SK-N-SH (cell line): ENCODE data around the gene RGL1.

Experiments used
- CHD2 ChIP-seq: fragments of 150-350 bp; IDR thresholded peaks from 2 replicates; pipeline ENCODE4 v1.6.1; 2018; ENCODE audit warnings: low read length; ENCODE audit not compliant: partially characterized antibody
- CTCF ChIP-seq: fragments of 200-600 bp; sonication (generic); IDR thresholded peaks from 2 replicates; pipeline ENCODE4 v1.6.1; 2017; ENCODE audit warnings: antibody characterized with exemption, mild to moderate bottlenecking, moderate library complexity
- ELF1 ChIP-seq: IDR thresholded peaks from 2 replicates; pipeline ENCODE4 v1.4.0; 2012
- EP300 ChIP-seq, 2 experiments: IDR thresholded peaks; 2 replicates each; pipeline versions ENCODE4 v1.4.0 to v1.6.1; 2012; ENCODE audit warnings: borderline replicate concordance in 1 of 2, low read depth in 1 of 2, low read length in 1 of 2
- FOSL2 ChIP-seq: IDR thresholded peaks from 2 replicates; pipeline ENCODE4 v1.4.0; 2012; ENCODE audit warnings: low read depth, mild to moderate bottlenecking, moderate library complexity, borderline replicate concordance
- JUND ChIP-seq: IDR thresholded peaks from 2 replicates; pipeline ENCODE4 v1.4.0; 2012
- MAX ChIP-seq: IDR thresholded peaks from 2 replicates; pipeline ENCODE4 v1.4.0; 2012; ENCODE audit warnings: low read depth
- MXI1 ChIP-seq: IDR thresholded peaks from 2 replicates; pipeline ENCODE4 v1.6.1; 2012; ENCODE audit warnings: mild to moderate bottlenecking, low read depth, low read length, improper control_type of control experiment
- PBX3 ChIP-seq: IDR thresholded peaks from 2 replicates; pipeline ENCODE4; 2012
- RAD21 ChIP-seq: IDR thresholded peaks from 2 replicates; pipeline ENCODE4 v1.6.1; 2012; ENCODE audit warnings: mild to moderate bottlenecking, low read length
- REST ChIP-seq: IDR thresholded peaks from 2 replicates; pipeline ENCODE4 v1.6.1; 2012; ENCODE audit warnings: mild to moderate bottlenecking, low read depth, low read length, moderate library complexity
- TCF12 ChIP-seq: IDR thresholded peaks from 2 replicates; pipeline ENCODE4 v1.4.0; 2012

GRCh38 chr1:183926983-183927382 lies 122.1 kb downstream of the RGL1 start:
- TF ChIP-seq CTCF: no peak
- TF ChIP-seq MXI1: no peak
- no peak for TF ChIP-seq CHD2
- no peak for TF ChIP-seq EP300 (IDR thresholded peaks at IDR 0.05; ENCODE audit: borderline replicate concordance in 1 of 2, low read depth in 1 of 2, low read length in 1 of 2)
- TF ChIP-seq RAD21: no peak
- TF ChIP-seq TCF12: no peak
- no peak for TF ChIP-seq ELF1
- no peak for TF ChIP-seq JUND
- TF ChIP-seq REST: no peak
- TF ChIP-seq FOSL2: no peak
- TF ChIP-seq PBX3: no peak
- no peak for TF ChIP-seq MAX
